Activated CD8-positive, alpha-beta T cell treated with anti-CD3 and anti-CD28 coated beads for 36 hours (primary cell): ENCODE results near the gene C1R. TPM values are rescaled to one million over a fixed set of nuclear protein-coding genes. Genes with fewer than 3 reads are reported as not detected.

Experiments
- ATAC-seq: fragments of 200-7000 bp; cut with Tn5 transposase; one replicate; pipeline ENCODE4 v1.10.0; 2021; ENCODE audit warnings: mild to moderate bottlenecking, moderate library complexity
- CTCF ChIA-PET: fragments of 350-600 bp; sonication (Branson Sonifier 250); formaldehyde crosslinking; loops from one replicate; lab custom pipeline; 2021; ENCODE audit warnings: antibody characterized with exemption; lab: Charles Lee
- POLR2A ChIA-PET: fragments of 350-600 bp; sonication (Branson Sonifier 250); formaldehyde crosslinking; loops from one replicate; lab custom pipeline; 2021; ENCODE audit warnings: antibody characterized with exemption; lab: Charles Lee
- DNase-seq: peaks from one replicate; pipeline ENCODE4 v3.0.0-alpha.2; 2020
- H3K27ac Mint-ChIP-seq: one replicate; pipeline ENCODE4 v1.8.0; 2021; ENCODE audit warnings: mild to moderate bottlenecking, mixed read lengths
- H3K27me3 Mint-ChIP-seq: one replicate; pipeline ENCODE4 v1.8.0; 2021; ENCODE audit warnings: mixed read lengths
- H3K36me3 Mint-ChIP-seq: one replicate; pipeline ENCODE4 v1.8.0; 2021; ENCODE audit warnings: low read depth, mixed read lengths
- H3K4me1 Mint-ChIP-seq: one replicate; pipeline ENCODE4 v1.8.0; 2021; ENCODE audit warnings: low read depth, mixed read lengths
- H3K4me3 Mint-ChIP-seq: one replicate; pipeline ENCODE4 v1.8.0; 2021; ENCODE audit warnings: mild to moderate bottlenecking, moderate library complexity, mixed read lengths
- H3K9me3 Mint-ChIP-seq: one replicate; pipeline ENCODE4 v1.8.0; 2021; ENCODE audit warnings: mixed read lengths
- CTCF ChIP-seq: fragments of 200-600 bp; IDR thresholded peaks from one replicate; pipeline ENCODE4 v1.8.0; 2022; ENCODE audit warnings: antibody characterized with exemption, mild to moderate bottlenecking
- intact Hi-C: fragments of 100-400 bp; cut with micrococcal nuclease; formaldehyde crosslinking; loops from one replicate; pipeline ENCODE4 v1.10.0; 2022
- total RNA-seq, 2 experiments: library from RNA; stranded (reverse); gene quantifications; one replicate each; pipeline ENCODE4 v1.2.3, GENCODE V29; 2021

C1R gene
- total RNA-seq, 2 experiments from 2014 or later: 0.97 to 2.4 TPM

- no peak overlapping the region for H3K4me3 Mint-ChIP-seq
- CTCF ChIA-PET: interaction anchor here (1.3 to 1.5 kb wide), 3 partner anchors 9 to 79 kb away, joined by 3 to 4 read pairs (median 3); partner anchors contain the start of gene LPCAT3
- no peak for TF ChIP-seq CTCF
- no peak overlapping the region for H3K27ac Mint-ChIP-seq
- peaks cover 4% of the 10 kb centered on the region for H3K4me1 Mint-ChIP-seq
- POLR2A ChIA-PET: interaction anchor here (0.9 to 2.1 kb wide), 2 partner anchors 11 to 13 kb away, joined by 3 to 5 read pairs; no protein-coding TSS in a partner anchor
- ATAC-seq (no peak), DNase-seq (no peak)
- peaks cover 4% of the 10 kb centered on the region for H3K36me3 Mint-ChIP-seq
- intact Hi-C loops: no loop called here
- no peaks in the 10 kb centered on the region for H3K27me3 Mint-ChIP-seq
- H3K9me3 Mint-ChIP-seq: no peaks in the 10 kb centered on the region
Measured at GRCh38 chr12:7096979-7097378, 4.7 kb upstream of the C1R start.

GRCh38 chr12:7096006-7096932 is 4.0 kb upstream of the C1R start:
- Mint-ChIP-seq H3K27ac (no peak overlapping the region), H3K27me3 (no peaks in the 10 kb centered on the region), H3K4me3 (no peak overlapping the region), H3K9me3 (no peaks in the 10 kb centered on the region), H3K4me1 (peaks cover 6% of the 10 kb centered on the region), H3K36me3 (peaks cover 4% of the 10 kb centered on the region)
- intact Hi-C loops: no loop called here
- no peak for TF ChIP-seq CTCF
- no peak for ATAC-seq
- DNase-seq: no peak
- ChIA-PET POLR2A (interaction anchor here (0.5 to 2.1 kb wide), 4 partner anchors 10 to 111 kb away, joined by 3 to 5 read pairs (median 4); no protein-coding TSS in a partner anchor), CTCF (interaction anchor here (0.9 to 1.5 kb wide), 5 partner anchors 8 to 189 kb away, joined by 3 to 4 read pairs (median 3); partner anchors contain the start of gene LPCAT3)

GRCh38 chr12:7093892-7094291 is 1.6 kb upstream of the C1R start:
- intact Hi-C loops: no loop called here
- Mint-ChIP-seq H3K9me3 (no peaks in the 10 kb centered on the region), H3K36me3 (peaks cover 4% of the 10 kb centered on the region), H3K4me1 (peaks cover 6% of the 10 kb centered on the region), H3K27ac (no peak overlapping the region), H3K27me3 (no peaks in the 10 kb centered on the region), H3K4me3 (no peak overlapping the region)
- TF ChIP-seq CTCF: no peak
- ATAC-seq (no peak), DNase-seq (no peak)
- ChIA-PET CTCF (interaction anchor here (1.9 to 2.7 kb wide), 3 partner anchors 9 to 23 kb away, joined by 6 to 13 read pairs (median 12); no protein-coding TSS in a partner anchor), POLR2A (interaction anchor here (1.0 to 2.4 kb wide), 2 partner anchors 76 to 150 kb away, joined by 6 to 14 read pairs; partner anchors contain the start of genes C12orf57, LPCAT3 and RNU7-1)

GRCh38 chr12:7093486-7093885 is 1.2 kb upstream of the C1R start:
- Mint-ChIP-seq H3K9me3 (no peaks in the 10 kb centered on the region), H3K4me1 (peaks cover 6% of the 10 kb centered on the region), H3K36me3 (peaks cover 3% of the 10 kb centered on the region), H3K27ac (no peak overlapping the region), H3K4me3 (no peak overlapping the region), H3K27me3 (no peaks in the 10 kb centered on the region)
- ChIA-PET CTCF (interaction anchor here (1.3 to 2.7 kb wide), 5 partner anchors 9 to 95 kb away, joined by 3 to 13 read pairs (median 6); no protein-coding TSS in a partner anchor), POLR2A (interaction anchor here (0.8 to 2.4 kb wide), 5 partner anchors 9 to 149 kb away, joined by 3 to 14 read pairs (median 4); partner anchors contain the start of genes C12orf57, C1RL, LPCAT3 and RNU7-1)
- no peak for TF ChIP-seq CTCF
- intact Hi-C loops: no loop called here
- DNase-seq: no peak
- no peak for ATAC-seq
